Activated CD4-positive, CD25-positive, alpha-beta regulatory T cell treated with anti-CD3 and anti-CD28 coated beads, Interleukin-2, amount 50 U/mL, for 16 hours (primary cell): ENCODE data around the gene SEL1L.
A peak's percentile ranks its signal among the peaks of the same experiment; 100 is the strongest.
"Not testable (repeated sequence)": the region's sequence is repeated elsewhere in the genome, so short reads cannot be mapped to it uniquely, and the experiment has no call there.

Experiments
- DNase-seq: peaks from one replicate; pipeline ENCODE4 v3.0.0-alpha.2; 2020; ENCODE audit warnings: low read depth, low spot score

Gene SEL1L

GRCh38 chr14:81533536-81534343 lies at the start of gene SEL1L:
Gene SEL1L (minus strand): TSS chr14:81533853. CDS start chr14:81533744, 109 bp downstream.
- peak; percentile 99 for DNase-seq

- no peak for DNase-seq
Observed at GRCh38 chr14:81582420-81582819, 48.8 kb upstream of the SEL1L start.

GRCh38 chr14:81579115-81579514 lies 45.5 kb upstream of the SEL1L start:
- no peak for DNase-seq

GRCh38 chr14:81571437-81571836 lies 37.8 kb upstream of the SEL1L start:
- no peak for DNase-seq

- no peak for DNase-seq
Observed at GRCh38 chr14:81567302-81567701, 33.6 kb upstream of the SEL1L start.

- no peak for DNase-seq
Observed at GRCh38 chr14:81565441-81566290, 32.0 kb upstream of the SEL1L start.

- no peak for DNase-seq
Observed at GRCh38 chr14:81562818-81563217, 29.2 kb upstream of the SEL1L start.

- no peak for DNase-seq
Observed at GRCh38 chr14:81561084-81561775, 27.6 kb upstream of the SEL1L start.

GRCh38 chr14:81559385-81559784 lies 25.7 kb upstream of the SEL1L start:
- no peak for DNase-seq

GRCh38 chr14:81557146-81557545 lies 23.5 kb upstream of the SEL1L start:
- no peak for DNase-seq

- DNase-seq = no peak
Observed at GRCh38 chr14:81555684-81556083, 22.0 kb upstream of the SEL1L start.

- DNase-seq = no peak
Observed at GRCh38 chr14:81555051-81555450, 21.4 kb upstream of the SEL1L start.

GRCh38 chr14:81551471-81551870 lies 17.8 kb upstream of the SEL1L start:
- no peak for DNase-seq

- DNase-seq = no peak
Observed at GRCh38 chr14:81550001-81550637, 16.5 kb upstream of the SEL1L start.

GRCh38 chr14:81541206-81541605 lies 7.6 kb upstream of the SEL1L start:
- DNase-seq = not testable (repeated sequence)

GRCh38 chr14:81537193-81537592 lies 3.5 kb upstream of the SEL1L start:
- DNase-seq = no peak

GRCh38 chr14:81536241-81536771 lies 2.7 kb upstream of the SEL1L start:
- no peak for DNase-seq

GRCh38 chr14:81535396-81536164 lies 1.9 kb upstream of the SEL1L start:
- DNase-seq = no peak

- no peak for DNase-seq
Observed at GRCh38 chr14:81534510-81535074, 939 bp upstream of the SEL1L start.

GRCh38 chr14:81533212-81533535 lies 479 bp downstream of the SEL1L start:
- no peak for DNase-seq
